ENCODE measurements around the gene KIAA1143.

- TF ChIP-seq CTCF (IDR thresholded peaks at IDR 0.05; ENCODE audit: insufficient read depth, low read depth, low read length): no peak
- TF ChIP-seq EZH2 (IDR thresholded peaks at IDR 0.05; ENCODE audit: insufficient read depth, low read length): no peak
These were observed 44.5 kb upstream of the KIAA1143 start for GRCh38 chr3:44805960-44806359.
